ENCODE results near the gene BBS7. TPM values are rescaled to one million over a fixed set of nuclear protein-coding genes. Genes with fewer than 3 reads are reported as not detected.

BBS7 gene
- total RNA-seq, 2 donors from 2014 or later, result 4.9 to 5.5 TPM

DNA sequence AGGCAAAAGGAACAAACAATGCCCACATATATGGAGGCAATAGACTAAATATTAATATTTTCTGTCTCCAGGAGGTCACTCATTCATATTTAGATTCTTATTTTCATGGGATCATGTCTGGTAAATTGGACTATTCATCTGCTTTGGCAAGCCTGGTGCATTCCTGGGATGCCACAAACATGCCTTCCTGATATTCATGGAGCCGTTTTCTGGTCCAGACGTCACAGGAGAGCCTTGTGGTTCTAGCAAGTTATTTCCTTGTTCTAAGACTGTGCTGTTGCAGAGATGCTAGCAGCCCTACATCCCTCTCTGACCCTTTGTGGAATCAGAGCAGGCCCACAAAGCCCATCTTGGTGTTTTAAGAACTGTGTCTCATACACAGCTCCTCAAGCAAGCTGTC lies 85.3 kb downstream of the BBS7 start:
- Histone ChIP-seq H3K27me3 (no peaks in the 10 kb centered on the region), H3K4me3 (no peak overlapping the region), H3K4me1 (peaks cover 0 to 10% of the 10 kb centered on the region in 2 donors), H3K9me3 (no peaks in the 10 kb centered on the region), H3K27ac (no peak overlapping the region), H3K36me3 (no peaks in the 10 kb centered on the region)
- DNase-seq (ENCODE audit: low spot score), result no peak
- TF ChIP-seq, protein P1, sequence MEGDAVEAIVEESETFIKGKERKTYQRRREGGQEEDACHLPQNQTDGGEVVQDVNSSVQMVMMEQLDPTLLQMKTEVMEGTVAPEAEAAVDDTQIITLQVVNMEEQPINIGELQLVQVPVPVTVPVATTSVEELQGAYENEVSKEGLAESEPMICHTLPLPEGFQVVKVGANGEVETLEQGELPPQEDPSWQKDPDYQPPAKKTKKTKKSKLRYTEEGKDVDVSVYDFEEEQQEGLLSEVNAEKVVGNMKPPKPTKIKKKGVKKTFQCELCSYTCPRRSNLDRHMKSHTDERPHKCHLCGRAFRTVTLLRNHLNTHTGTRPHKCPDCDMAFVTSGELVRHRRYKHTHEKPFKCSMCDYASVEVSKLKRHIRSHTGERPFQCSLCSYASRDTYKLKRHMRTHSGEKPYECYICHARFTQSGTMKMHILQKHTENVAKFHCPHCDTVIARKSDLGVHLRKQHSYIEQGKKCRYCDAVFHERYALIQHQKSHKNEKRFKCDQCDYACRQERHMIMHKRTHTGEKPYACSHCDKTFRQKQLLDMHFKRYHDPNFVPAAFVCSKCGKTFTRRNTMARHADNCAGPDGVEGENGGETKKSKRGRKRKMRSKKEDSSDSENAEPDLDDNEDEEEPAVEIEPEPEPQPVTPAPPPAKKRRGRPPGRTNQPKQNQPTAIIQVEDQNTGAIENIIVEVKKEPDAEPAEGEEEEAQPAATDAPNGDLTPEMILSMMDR (IDR thresholded peaks at IDR 0.05), result no peak

DNA sequence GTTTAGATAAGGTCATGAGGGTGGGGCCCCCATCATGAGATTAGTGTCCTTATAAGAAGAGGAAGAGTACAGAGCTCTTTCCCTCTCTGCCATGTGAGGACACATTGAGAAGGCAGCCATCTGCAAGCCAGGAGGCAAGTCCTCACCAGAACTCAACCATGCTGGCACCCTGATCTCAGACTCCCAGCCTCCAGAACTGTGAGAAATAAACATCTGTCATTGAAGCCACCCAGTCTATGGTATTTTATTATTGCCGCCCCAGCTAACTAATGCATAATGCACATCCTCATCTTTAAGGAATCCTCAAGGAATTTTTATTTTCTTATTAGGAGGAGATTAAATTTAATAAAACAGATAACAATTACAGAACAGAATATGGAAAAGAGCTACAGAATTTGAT lies 85.9 kb downstream of the BBS7 start:
- Histone ChIP-seq H3K36me3 (no peaks in the 10 kb centered on the region), H3K4me1 (peaks cover 0 to 10% of the 10 kb centered on the region in 2 donors), H3K27ac (no peak overlapping the region), H3K4me3 (no peak overlapping the region), H3K27me3 (no peaks in the 10 kb centered on the region), H3K9me3 (no peaks in the 10 kb centered on the region)
- no peak for DNase-seq (ENCODE audit: low spot score)
- TF ChIP-seq, protein P1 (IDR thresholded peaks at IDR 0.05), result no peak

DNA sequence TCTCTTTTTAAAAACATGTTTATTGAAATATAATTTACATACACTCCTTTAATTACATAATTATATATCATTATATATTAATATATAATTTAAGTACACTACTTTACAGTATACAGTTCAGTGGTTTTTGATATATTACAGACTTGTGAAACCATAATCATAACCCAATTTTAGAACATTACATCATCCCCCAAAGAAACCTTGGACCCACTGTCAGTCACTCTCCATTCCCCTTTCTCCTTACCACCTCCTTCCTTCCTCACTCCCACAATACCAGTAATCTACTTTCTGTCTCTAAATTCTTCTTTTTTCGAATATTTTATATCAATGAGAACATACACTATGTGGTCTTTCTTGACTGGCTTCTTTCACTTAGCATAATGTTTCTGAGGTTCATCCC lies 87.1 kb downstream of the BBS7 start:
- no peak overlapping the region for H3K4me3 ChIP-seq
- H3K4me1 ChIP-seq, result peaks cover 0 to 10% of the 10 kb centered on the region in 2 donors
- no peaks in the 10 kb centered on the region for H3K27me3 ChIP-seq
- TF ChIP-seq, protein P1 (IDR thresholded peaks at IDR 0.05), result no peak
- no peak for DNase-seq (ENCODE audit: low spot score)
- no peaks in the 10 kb centered on the region for H3K36me3 ChIP-seq
- H3K27ac ChIP-seq, result no peak overlapping the region
- no peaks in the 10 kb centered on the region for H3K9me3 ChIP-seq

DNA sequence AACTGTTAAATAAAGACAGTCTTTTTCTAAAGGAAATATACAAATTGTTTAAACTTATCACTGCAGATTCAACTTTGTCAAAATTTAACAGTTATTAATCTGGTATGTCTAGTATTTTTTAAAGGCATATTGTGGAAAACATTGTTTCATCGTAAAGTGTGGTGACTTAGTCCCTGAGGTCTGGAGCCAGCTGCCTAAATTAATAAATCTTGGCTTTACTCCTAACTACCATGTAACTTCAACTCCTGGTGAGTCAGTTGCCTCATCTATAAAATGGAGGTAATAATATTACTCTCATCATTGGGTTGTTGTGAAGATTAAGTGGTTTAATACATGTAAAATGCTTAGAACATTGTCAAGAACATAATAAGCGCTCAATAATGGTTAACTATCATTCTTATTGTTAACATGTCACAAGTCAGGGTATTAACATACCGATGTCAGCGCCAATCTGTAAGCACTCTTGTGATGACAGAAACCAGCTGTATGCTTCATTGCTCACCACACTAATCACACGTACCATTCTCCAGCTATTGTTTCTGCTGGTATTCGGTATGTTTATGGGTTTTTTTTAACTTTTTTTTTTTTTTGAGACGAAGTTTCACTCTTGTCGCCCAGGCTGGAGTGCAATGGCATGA lies 91.2 kb downstream of the BBS7 start:
- DNase-seq (ENCODE audit: low spot score), result no peak
- Histone ChIP-seq H3K4me3 (no peak overlapping the region), H3K36me3 (no peaks in the 10 kb centered on the region), H3K9me3 (no peaks in the 10 kb centered on the region), H3K27me3 (no peaks in the 10 kb centered on the region), H3K4me1 (no peaks in the 10 kb centered on the region), H3K27ac (no peak overlapping the region)
- TF ChIP-seq, protein P1 (IDR thresholded peaks at IDR 0.05), result no peak

GRCh38 chr4:121777625-121778024 lies 92.6 kb downstream of the BBS7 start:
- H3K4me3 ChIP-seq, result no peak overlapping the region
- no peaks in the 10 kb centered on the region for H3K27me3 ChIP-seq
- no peak for DNase-seq (ENCODE audit: low spot score)
- TF ChIP-seq, protein P1 (IDR thresholded peaks at IDR 0.05), result no peak
- H3K36me3 ChIP-seq, result no peaks in the 10 kb centered on the region
- H3K9me3 ChIP-seq, result no peaks in the 10 kb centered on the region
- H3K4me1 ChIP-seq, result no peaks in the 10 kb centered on the region
- no peak overlapping the region for H3K27ac ChIP-seq

All from right atrium auricular region (tissue), 2 donors.